GM21737 (cell line): ENCODE results near the gene APOBR.
"Not testable (repeated sequence)": the region's sequence is repeated elsewhere in the genome, so short reads cannot be mapped to it uniquely, and the experiment has no call there.

Experiments used
- ATAC-seq: cut with Tn5 transposase; IDR thresholded peaks from one replicate; pipeline ENCODE4 v1.9.1; 2021; ENCODE audit warnings: mild to moderate bottlenecking, moderate library complexity; ENCODE audit not compliant: unreplicated experiment

Gene APOBR

GRCh38 chr16:28497861-28498599, 3.6 kb downstream of the APOBR start:
- no peak for ATAC-seq

- no peak for ATAC-seq
These were observed 4.4 kb downstream of the APOBR start for GRCh38 chr16:28498666-28499381.

GRCh38 chr16:28499854-28500253, 5.4 kb downstream of the APOBR start:
- ATAC-seq = no peak

- ATAC-seq = not testable (repeated sequence)
These were observed 6.2 kb downstream of the APOBR start for GRCh38 chr16:28500476-28501180.

- ATAC-seq = no peak
These were observed 7.1 kb downstream of the APOBR start for GRCh38 chr16:28501258-28502232.

- ATAC-seq = no peak
These were observed 7.8 kb downstream of the APOBR start for GRCh38 chr16:28502290-28502689.

- ATAC-seq = no peak
These were observed 9.2 kb downstream of the APOBR start for GRCh38 chr16:28503470-28504259.

GRCh38 chr16:28504707-28505404, 10.4 kb downstream of the APOBR start:
- ATAC-seq = no peak

- no peak for ATAC-seq
These were observed 11.2 kb downstream of the APOBR start for GRCh38 chr16:28505489-28506137.

GRCh38 chr16:28511031-28511430, 16.6 kb downstream of the APOBR start:
- ATAC-seq = no peak

GRCh38 chr16:28511801-28512789, 17.7 kb downstream of the APOBR start:
- ATAC-seq = no peak

- no peak for ATAC-seq
These were observed 19.2 kb downstream of the APOBR start for GRCh38 chr16:28513484-28514181.

GRCh38 chr16:28514246-28514645, 19.8 kb downstream of the APOBR start:
- ATAC-seq = no peak

GRCh38 chr16:28520672-28521071, 26.2 kb downstream of the APOBR start:
- no peak for ATAC-seq

- ATAC-seq = no peak
These were observed 27.0 kb downstream of the APOBR start for GRCh38 chr16:28521436-28521835.

GRCh38 chr16:28522792-28523191, 28.3 kb downstream of the APOBR start:
- ATAC-seq = no peak

GRCh38 chr16:28524681-28525171, 30.3 kb downstream of the APOBR start:
- ATAC-seq = no peak
